SU-DHL-6 (cell line): ENCODE data around the gene NXPH4.

Source experiments
- EZH2phosphoT487 ChIP-seq: fragments of 200-600 bp; sonication (generic), shearing (Covaris generic); conservative IDR thresholded peaks from 2 replicates; pipeline ENCODE4 v1.6.1; 2018; ENCODE audit warnings: mild to moderate bottlenecking, antibody characterized with exemption, low read length, moderate library complexity, mixed read lengths
- TF ChIP-seq, protein P1 (sequence below): fragments of 200-600 bp; sonication (generic); IDR thresholded peaks from one replicate; pipeline ENCODE4 v1.5.1; 2017; ENCODE audit warnings: antibody characterized with exemption, mild to moderate bottlenecking, low read length, moderate library complexity; ENCODE audit not compliant: insufficient read depth, poor library complexity, severe bottlenecking

DNA sequence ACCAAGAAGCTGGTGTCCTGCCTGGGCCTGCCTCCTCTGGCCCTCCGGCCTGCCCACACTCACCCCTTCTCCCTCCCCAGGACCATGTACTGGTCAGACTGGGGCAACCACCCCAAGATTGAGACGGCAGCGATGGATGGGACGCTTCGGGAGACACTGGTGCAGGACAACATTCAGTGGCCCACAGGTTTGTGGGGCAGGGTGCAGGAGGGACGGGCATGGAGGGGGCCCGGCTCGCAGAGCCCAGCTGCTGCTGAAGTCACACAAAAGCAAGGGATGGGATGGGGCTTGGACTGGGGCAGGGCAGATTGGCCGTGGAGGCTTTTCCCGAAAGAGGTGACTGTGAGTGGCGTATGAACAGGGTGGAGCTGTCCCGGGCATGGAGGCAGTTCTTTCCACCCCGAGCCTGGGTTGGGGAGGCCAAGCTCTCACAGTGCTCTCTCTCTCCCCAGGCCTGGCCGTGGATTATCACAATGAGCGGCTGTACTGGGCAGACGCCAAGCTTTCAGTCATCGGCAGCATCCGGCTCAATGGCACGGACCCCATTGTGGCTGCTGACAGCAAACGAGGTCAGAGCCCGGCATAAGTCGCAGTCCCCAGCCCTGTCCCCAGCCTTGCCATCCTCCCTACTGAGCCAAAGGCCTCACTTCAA lies 7.8 kb upstream of the NXPH4 start:
- TF ChIP-seq, protein P1, sequence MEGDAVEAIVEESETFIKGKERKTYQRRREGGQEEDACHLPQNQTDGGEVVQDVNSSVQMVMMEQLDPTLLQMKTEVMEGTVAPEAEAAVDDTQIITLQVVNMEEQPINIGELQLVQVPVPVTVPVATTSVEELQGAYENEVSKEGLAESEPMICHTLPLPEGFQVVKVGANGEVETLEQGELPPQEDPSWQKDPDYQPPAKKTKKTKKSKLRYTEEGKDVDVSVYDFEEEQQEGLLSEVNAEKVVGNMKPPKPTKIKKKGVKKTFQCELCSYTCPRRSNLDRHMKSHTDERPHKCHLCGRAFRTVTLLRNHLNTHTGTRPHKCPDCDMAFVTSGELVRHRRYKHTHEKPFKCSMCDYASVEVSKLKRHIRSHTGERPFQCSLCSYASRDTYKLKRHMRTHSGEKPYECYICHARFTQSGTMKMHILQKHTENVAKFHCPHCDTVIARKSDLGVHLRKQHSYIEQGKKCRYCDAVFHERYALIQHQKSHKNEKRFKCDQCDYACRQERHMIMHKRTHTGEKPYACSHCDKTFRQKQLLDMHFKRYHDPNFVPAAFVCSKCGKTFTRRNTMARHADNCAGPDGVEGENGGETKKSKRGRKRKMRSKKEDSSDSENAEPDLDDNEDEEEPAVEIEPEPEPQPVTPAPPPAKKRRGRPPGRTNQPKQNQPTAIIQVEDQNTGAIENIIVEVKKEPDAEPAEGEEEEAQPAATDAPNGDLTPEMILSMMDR = no peak
- TF ChIP-seq EZH2phosphoT487 = no peak
